BLaER1 treated with 17β-estradiol and CSF1 and Interleukin-3, amounts not matched to agents 10 nM and 100 nM (cell line): ENCODE measurements around the gene CYB561.

ENCODE experiments used
- H3K27ac ChIP-seq, 11 experiments: shearing (Covaris generic); formaldehyde crosslinking; 2 replicates each; pipeline ENCODE4 v1.8.1; 2022
- H3K27me3 ChIP-seq, 11 experiments: shearing (Covaris generic); formaldehyde crosslinking; 2 replicates each; pipeline ENCODE4 v1.8.1; 2022
- H3K36me3 ChIP-seq, 11 experiments: shearing (Covaris generic); formaldehyde crosslinking; 2 replicates each; pipeline ENCODE4 v1.8.1; 2022
- H3K4me1 ChIP-seq, 10 experiments: shearing (Covaris generic); formaldehyde crosslinking; 2 replicates each; pipeline ENCODE4 v1.8.1; 2022
- H3K4me2 ChIP-seq, 11 experiments: shearing (Covaris generic); formaldehyde crosslinking; 2 replicates each; pipeline ENCODE4 v1.8.1; 2022
- H3K4me3 ChIP-seq, 10 experiments: shearing (Covaris generic); formaldehyde crosslinking; 2 replicates each; pipeline ENCODE4 v1.8.1; 2022
- H3K9ac ChIP-seq, 11 experiments: shearing (Covaris generic); formaldehyde crosslinking; 2 replicates each; pipeline ENCODE4 v1.8.1; 2022
- H3K9me3 ChIP-seq, 11 experiments: shearing (Covaris generic); formaldehyde crosslinking; replicated peaks in 1 of 11; 2 replicates each; pipeline ENCODE4 v1.8.1; 2022
- H4K20me1 ChIP-seq, 11 experiments: shearing (Covaris generic); formaldehyde crosslinking; 2 replicates each; pipeline ENCODE4 v1.8.1; 2022
- Cebpa-rat ChIP-seq, 11 experiments: shearing (Covaris generic); IDR thresholded peaks; 2 replicates each; pipeline ENCODE4 v1.8.1; 2022

Gene CYB561

GRCh38 chr17:63431618-63431938, 14.5 kb downstream of the CYB561 start:
- Histone ChIP-seq H3K27me3 (0 out of 22 replicates have a peak, but pooled peaks cover 0 to 3% (median 0%) of the 10 kb centered on the region in 11 experiments), H3K9ac (no peak overlapping the region), H3K4me3 (no peak overlapping the region), H4K20me1 (peaks cover 0 to 8% (median 0%) of the 10 kb centered on the region in 11 experiments; a peak in 2 of 22 replicates), H3K4me2 (no peak overlapping the region), H3K4me1 (peaks cover 50 to 64% (median 62%) of the 10 kb centered on the region in 10 experiments), H3K36me3 (no peaks in the 10 kb centered on the region; a peak in 1 of 22 replicates), H3K9me3 (no peaks in the 10 kb centered on the region), H3K27ac (no peak overlapping the region)
- no peak for TF ChIP-seq Cebpa-rat (IDR thresholded peaks at IDR 0.05)

- no peak for TF ChIP-seq Cebpa-rat (IDR thresholded peaks at IDR 0.05)
- no peak overlapping the region for H3K4me3 ChIP-seq
- peaks cover 40 to 62% (median 59%) of the 10 kb centered on the region in 10 experiments for H3K4me1 ChIP-seq
- H3K27me3 ChIP-seq = no peaks in the 10 kb centered on the region
- no peaks in the 10 kb centered on the region for H3K36me3 ChIP-seq
- no peak overlapping the region for H3K4me2 ChIP-seq
- H3K9me3 ChIP-seq = no peaks in the 10 kb centered on the region
- H3K9ac ChIP-seq = no peak overlapping the region
- H3K27ac ChIP-seq = no peak overlapping the region
- H4K20me1 ChIP-seq = peaks cover 0 to 11% (median 0%) of the 10 kb centered on the region in 11 experiments; a peak in 2 of 22 replicates
Observed at GRCh38 chr17:63430223-63430622, 15.9 kb downstream of the CYB561 start.

- no peak for TF ChIP-seq Cebpa-rat (IDR thresholded peaks at IDR 0.05)
- H3K9me3 ChIP-seq = no peaks in the 10 kb centered on the region
- H3K27me3 ChIP-seq = no peaks in the 10 kb centered on the region
- H3K4me3 ChIP-seq = no peak overlapping the region
- H3K27ac ChIP-seq = no peak overlapping the region
- peaks cover 0 to 11% (median 0%) of the 10 kb centered on the region in 11 experiments; a peak in 2 of 22 replicates for H4K20me1 ChIP-seq
- peaks cover 35 to 57% (median 54%) of the 10 kb centered on the region in 10 experiments for H3K4me1 ChIP-seq
- H3K36me3 ChIP-seq = no peaks in the 10 kb centered on the region
- H3K4me2 ChIP-seq = no peak overlapping the region
- no peak overlapping the region for H3K9ac ChIP-seq
Observed at GRCh38 chr17:63429766-63430165, 16.3 kb downstream of the CYB561 start.

- Histone ChIP-seq H3K9me3 (no peaks in the 10 kb centered on the region), H3K36me3 (no peaks in the 10 kb centered on the region), H3K4me2 (peak overlapping the region; percentile 7 to 57 (median 25); a peak in 9 of 22 replicates), H3K27me3 (no peaks in the 10 kb centered on the region), H3K27ac (no peak overlapping the region), H3K4me1 (peaks cover 13 to 35% (median 31%) of the 10 kb centered on the region in 10 experiments), H3K4me3 (no peak overlapping the region), H4K20me1 (peaks cover 0 to 11% (median 0%) of the 10 kb centered on the region in 11 experiments; a peak in 2 of 22 replicates), H3K9ac (no peak overlapping the region)
- TF ChIP-seq Cebpa-rat (IDR thresholded peaks at IDR 0.05) = no peak
Observed at GRCh38 chr17:63426917-63427308, 19.2 kb downstream of the CYB561 start.

GRCh38 chr17:63426041-63426916, 19.8 kb downstream of the CYB561 start:
- Histone ChIP-seq H3K4me3 (no peak overlapping the region), H3K4me1 (peaks cover 13 to 35% (median 31%) of the 10 kb centered on the region in 10 experiments), H3K27me3 (no peaks in the 10 kb centered on the region), H3K27ac (no peak overlapping the region), H3K4me2 (peak overlapping the region; percentile 7 to 57 (median 31); a peak in 16 of 22 replicates), H4K20me1 (peaks cover 0 to 11% (median 0%) of the 10 kb centered on the region in 11 experiments; a peak in 1 of 22 replicates), H3K9me3 (no peaks in the 10 kb centered on the region), H3K36me3 (peaks cover 0 to 5% (median 0%) of the 10 kb centered on the region in 11 experiments; a peak in 3 of 22 replicates), H3K9ac (no peak overlapping the region)
- TF ChIP-seq Cebpa-rat (IDR thresholded peaks at IDR 0.05) = no peak

- Histone ChIP-seq H4K20me1 (peaks cover 0 to 11% (median 0%) of the 10 kb centered on the region in 11 experiments; a peak in 1 of 22 replicates), H3K27me3 (no peaks in the 10 kb centered on the region), H3K36me3 (peaks cover 0 to 12% (median 4%) of the 10 kb centered on the region in 11 experiments; a peak in 7 of 22 replicates), H3K4me3 (no peak overlapping the region), H3K27ac (no peak overlapping the region), H3K4me1 (peaks cover 13 to 35% (median 31%) of the 10 kb centered on the region in 10 experiments), H3K4me2 (peak overlapping the region; percentile 5 to 57 (median 34); a peak in 15 of 22 replicates), H3K9me3 (no peaks in the 10 kb centered on the region), H3K9ac (no peak overlapping the region)
- TF ChIP-seq Cebpa-rat (IDR thresholded peaks at IDR 0.05) = no peak
Observed at GRCh38 chr17:63425483-63425882, 20.6 kb downstream of the CYB561 start.

GRCh38 chr17:63423963-63424362, 22.1 kb downstream of the CYB561 start:
- H3K9me3 ChIP-seq = no peaks in the 10 kb centered on the region
- peaks cover 0 to 11% (median 0%) of the 10 kb centered on the region in 11 experiments; a peak in 1 of 22 replicates for H4K20me1 ChIP-seq
- no peak overlapping the region for H3K27ac ChIP-seq
- peaks cover 13 to 35% (median 31%) of the 10 kb centered on the region in 10 experiments for H3K4me1 ChIP-seq
- H3K4me2 ChIP-seq = no peak overlapping the region
- H3K36me3 ChIP-seq = peaks cover 0 to 18% (median 6%) of the 10 kb centered on the region in 11 experiments; a peak in 9 of 22 replicates
- H3K9ac ChIP-seq = peak overlapping the region in 1 of 11 experiments; percentile 26; a peak in 1 of 22 replicates
- H3K4me3 ChIP-seq = no peak overlapping the region
- TF ChIP-seq Cebpa-rat (IDR thresholded peaks at IDR 0.05) = no peak
- H3K27me3 ChIP-seq = no peaks in the 10 kb centered on the region

- no peaks in the 10 kb centered on the region for H3K27me3 ChIP-seq
- no peak for TF ChIP-seq Cebpa-rat (IDR thresholded peaks at IDR 0.05)
- H3K4me2 ChIP-seq = no peak overlapping the region
- H3K27ac ChIP-seq = no peak overlapping the region
- H3K36me3 ChIP-seq = peaks cover 0 to 21% (median 6%) of the 10 kb centered on the region in 11 experiments; a peak in 9 of 22 replicates
- H3K9ac ChIP-seq = peak overlapping the region in 3 of 11 experiments; percentile 1 to 45 (median 26); a peak in 2 of 22 replicates
- H3K9me3 ChIP-seq = no peaks in the 10 kb centered on the region
- H3K4me3 ChIP-seq = no peak overlapping the region
- peaks cover 12 to 32% (median 28%) of the 10 kb centered on the region in 10 experiments for H3K4me1 ChIP-seq
- H4K20me1 ChIP-seq = peaks cover 0 to 11% (median 0%) of the 10 kb centered on the region in 11 experiments; a peak in 1 of 22 replicates
Observed at GRCh38 chr17:63423251-63423950, 22.7 kb downstream of the CYB561 start.
